Activated CD8-positive, alpha-beta T cell treated with anti-CD3 and anti-CD28 coated beads for 36 hours (primary cell): ENCODE results near the gene ISCA1. TPM values are rescaled to one million over a fixed set of nuclear protein-coding genes. Genes with fewer than 3 reads are reported as not detected.

Experiments used
- ATAC-seq: fragments of 200-7000 bp; cut with Tn5 transposase; one replicate; pipeline ENCODE4 v1.10.0; 2021; ENCODE audit warnings: mild to moderate bottlenecking, moderate library complexity
- CTCF ChIA-PET: fragments of 350-600 bp; sonication (Branson Sonifier 250); formaldehyde crosslinking; loops from one replicate; lab custom pipeline; 2021; ENCODE audit warnings: antibody characterized with exemption; lab: Charles Lee
- POLR2A ChIA-PET: fragments of 350-600 bp; sonication (Branson Sonifier 250); formaldehyde crosslinking; loops from one replicate; lab custom pipeline; 2021; ENCODE audit warnings: antibody characterized with exemption; lab: Charles Lee
- DNase-seq: peaks from one replicate; pipeline ENCODE4 v3.0.0-alpha.2; 2020
- H3K27ac Mint-ChIP-seq: one replicate; pipeline ENCODE4 v1.8.0; 2021; ENCODE audit warnings: mild to moderate bottlenecking, mixed read lengths
- H3K27me3 Mint-ChIP-seq: one replicate; pipeline ENCODE4 v1.8.0; 2021; ENCODE audit warnings: mixed read lengths
- H3K36me3 Mint-ChIP-seq: one replicate; pipeline ENCODE4 v1.8.0; 2021; ENCODE audit warnings: low read depth, mixed read lengths
- H3K4me1 Mint-ChIP-seq: one replicate; pipeline ENCODE4 v1.8.0; 2021; ENCODE audit warnings: low read depth, mixed read lengths
- H3K4me3 Mint-ChIP-seq: one replicate; pipeline ENCODE4 v1.8.0; 2021; ENCODE audit warnings: mild to moderate bottlenecking, moderate library complexity, mixed read lengths
- H3K9me3 Mint-ChIP-seq: one replicate; pipeline ENCODE4 v1.8.0; 2021; ENCODE audit warnings: mixed read lengths
- intact Hi-C: fragments of 100-400 bp; cut with micrococcal nuclease; formaldehyde crosslinking; loops from one replicate; pipeline ENCODE4 v1.10.0; 2022
- total RNA-seq, 2 experiments: library from RNA; stranded (reverse); gene quantifications; one replicate each; pipeline ENCODE4 v1.2.3, GENCODE V29; 2021
- TF ChIP-seq, protein P1 (sequence below): fragments of 200-600 bp; IDR thresholded peaks from one replicate; pipeline ENCODE4 v1.8.0; 2022; ENCODE audit warnings: antibody characterized with exemption, mild to moderate bottlenecking

ISCA1 gene
- total RNA-seq, 2 experiments from 2014 or later = 33.3 to 35.0 TPM

DNA sequence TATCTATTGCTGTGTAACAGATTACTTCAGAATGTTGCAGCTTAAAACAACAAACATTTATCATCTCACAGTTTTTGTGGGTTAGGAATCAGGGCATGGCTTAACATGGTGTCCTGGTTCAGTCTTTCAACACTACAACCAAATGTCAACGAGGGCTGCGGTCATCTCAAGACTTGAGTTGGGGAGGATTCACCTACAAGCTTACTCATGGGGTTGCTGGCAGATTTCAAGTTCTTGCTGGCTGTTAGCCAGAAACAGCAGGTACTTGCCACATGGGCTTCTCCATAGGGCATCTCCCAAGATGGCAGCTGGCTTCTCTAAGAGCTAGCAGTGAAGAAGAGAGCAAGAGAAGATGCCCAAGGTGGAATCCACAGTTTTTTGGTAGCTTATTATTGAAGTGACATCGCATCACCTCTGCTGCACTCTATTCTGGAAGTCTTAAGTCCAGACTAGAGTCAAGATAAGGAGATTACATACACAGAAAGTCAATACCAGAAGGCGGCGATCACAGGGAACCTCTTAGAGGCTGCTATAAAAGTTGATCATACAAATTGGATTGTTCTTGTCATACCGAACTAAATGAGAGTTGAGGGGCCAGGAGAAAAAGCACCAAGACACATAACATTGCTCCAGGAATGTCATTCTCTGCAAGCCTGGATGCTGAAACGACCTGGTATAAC is 65.1 kb downstream of the ISCA1 start:
- intact Hi-C loops = no loop called here
- CTCF ChIA-PET = interaction anchor here (1.6 kb wide), 1 partner anchor 15 kb away, joined by 7 read pairs; no protein-coding TSS in a partner anchor
- Mint-ChIP-seq H3K36me3 (no peaks in the 10 kb centered on the region), H3K27me3 (peaks cover 2% of the 10 kb centered on the region), H3K4me1 (no peaks in the 10 kb centered on the region), H3K4me3 (no peak overlapping the region), H3K9me3 (no peaks in the 10 kb centered on the region), H3K27ac (no peak overlapping the region)
- POLR2A ChIA-PET = no interaction called here
- DNase-seq = no peak
- ATAC-seq = no peak
- TF ChIP-seq, protein P1, sequence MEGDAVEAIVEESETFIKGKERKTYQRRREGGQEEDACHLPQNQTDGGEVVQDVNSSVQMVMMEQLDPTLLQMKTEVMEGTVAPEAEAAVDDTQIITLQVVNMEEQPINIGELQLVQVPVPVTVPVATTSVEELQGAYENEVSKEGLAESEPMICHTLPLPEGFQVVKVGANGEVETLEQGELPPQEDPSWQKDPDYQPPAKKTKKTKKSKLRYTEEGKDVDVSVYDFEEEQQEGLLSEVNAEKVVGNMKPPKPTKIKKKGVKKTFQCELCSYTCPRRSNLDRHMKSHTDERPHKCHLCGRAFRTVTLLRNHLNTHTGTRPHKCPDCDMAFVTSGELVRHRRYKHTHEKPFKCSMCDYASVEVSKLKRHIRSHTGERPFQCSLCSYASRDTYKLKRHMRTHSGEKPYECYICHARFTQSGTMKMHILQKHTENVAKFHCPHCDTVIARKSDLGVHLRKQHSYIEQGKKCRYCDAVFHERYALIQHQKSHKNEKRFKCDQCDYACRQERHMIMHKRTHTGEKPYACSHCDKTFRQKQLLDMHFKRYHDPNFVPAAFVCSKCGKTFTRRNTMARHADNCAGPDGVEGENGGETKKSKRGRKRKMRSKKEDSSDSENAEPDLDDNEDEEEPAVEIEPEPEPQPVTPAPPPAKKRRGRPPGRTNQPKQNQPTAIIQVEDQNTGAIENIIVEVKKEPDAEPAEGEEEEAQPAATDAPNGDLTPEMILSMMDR = no peak

Other genes with a start within 250 kb of the ISCA1 start
- gene GOLM1, start 183.0 kb downstream of the ISCA1 start, total RNA-seq = 1 to 10 TPM; 2.7 TPM
- under 1 TPM; 0.16 to 0.40 TPM for gene C9orf153, start 22.9 kb downstream of the ISCA1 start, total RNA-seq
- gene TUT7, start 71.9 kb upstream of the ISCA1 start, total RNA-seq = 10 to 100 TPM; 32.0 to 33.6 TPM